ENCODE results near the gene TNFRSF19.

The TNFRSF19 gene

DNA sequence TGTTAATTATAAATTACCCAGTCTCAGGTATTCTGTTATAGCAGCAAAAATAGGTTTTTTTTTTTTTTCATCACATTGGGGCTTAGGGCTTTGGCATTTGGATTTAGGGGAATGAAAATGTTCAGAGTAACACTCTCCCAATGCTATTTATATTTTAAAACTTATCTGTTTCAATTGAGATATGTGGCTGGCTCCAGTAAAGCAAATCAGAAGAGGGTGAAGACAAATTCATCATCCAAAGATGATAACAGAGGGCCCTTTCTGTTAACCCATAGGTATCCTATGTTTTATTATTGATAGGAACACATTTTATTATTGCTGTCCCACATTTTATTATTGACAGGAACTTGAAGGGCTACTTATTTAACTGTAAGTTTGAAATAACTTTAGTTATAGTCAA, 20.5 kb upstream of the TNFRSF19 start:
- Histone ChIP-seq H3K27me3 (ENCODE audit: insufficient read depth, poor library complexity, severe bottlenecking) (no peaks in the 10 kb centered on the region), H3K27ac (replicated peaks) (no peak overlapping the region), H3K4me3 (replicated peaks; ENCODE audit: insufficient read depth, low read length) (no peak overlapping the region)
- TF ChIP-seq, protein P1, sequence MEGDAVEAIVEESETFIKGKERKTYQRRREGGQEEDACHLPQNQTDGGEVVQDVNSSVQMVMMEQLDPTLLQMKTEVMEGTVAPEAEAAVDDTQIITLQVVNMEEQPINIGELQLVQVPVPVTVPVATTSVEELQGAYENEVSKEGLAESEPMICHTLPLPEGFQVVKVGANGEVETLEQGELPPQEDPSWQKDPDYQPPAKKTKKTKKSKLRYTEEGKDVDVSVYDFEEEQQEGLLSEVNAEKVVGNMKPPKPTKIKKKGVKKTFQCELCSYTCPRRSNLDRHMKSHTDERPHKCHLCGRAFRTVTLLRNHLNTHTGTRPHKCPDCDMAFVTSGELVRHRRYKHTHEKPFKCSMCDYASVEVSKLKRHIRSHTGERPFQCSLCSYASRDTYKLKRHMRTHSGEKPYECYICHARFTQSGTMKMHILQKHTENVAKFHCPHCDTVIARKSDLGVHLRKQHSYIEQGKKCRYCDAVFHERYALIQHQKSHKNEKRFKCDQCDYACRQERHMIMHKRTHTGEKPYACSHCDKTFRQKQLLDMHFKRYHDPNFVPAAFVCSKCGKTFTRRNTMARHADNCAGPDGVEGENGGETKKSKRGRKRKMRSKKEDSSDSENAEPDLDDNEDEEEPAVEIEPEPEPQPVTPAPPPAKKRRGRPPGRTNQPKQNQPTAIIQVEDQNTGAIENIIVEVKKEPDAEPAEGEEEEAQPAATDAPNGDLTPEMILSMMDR (IDR thresholded peaks at IDR 0.05; ENCODE audit: insufficient read depth, low read length), result no peak
- no peak for TF ChIP-seq GABPA (IDR thresholded peaks at IDR 0.05; ENCODE audit: low read depth)
- no peak for TF ChIP-seq SPI1 (IDR thresholded peaks at IDR 0.05; ENCODE audit: borderline replicate concordance, low read depth)
- TF ChIP-seq, protein P2, sequence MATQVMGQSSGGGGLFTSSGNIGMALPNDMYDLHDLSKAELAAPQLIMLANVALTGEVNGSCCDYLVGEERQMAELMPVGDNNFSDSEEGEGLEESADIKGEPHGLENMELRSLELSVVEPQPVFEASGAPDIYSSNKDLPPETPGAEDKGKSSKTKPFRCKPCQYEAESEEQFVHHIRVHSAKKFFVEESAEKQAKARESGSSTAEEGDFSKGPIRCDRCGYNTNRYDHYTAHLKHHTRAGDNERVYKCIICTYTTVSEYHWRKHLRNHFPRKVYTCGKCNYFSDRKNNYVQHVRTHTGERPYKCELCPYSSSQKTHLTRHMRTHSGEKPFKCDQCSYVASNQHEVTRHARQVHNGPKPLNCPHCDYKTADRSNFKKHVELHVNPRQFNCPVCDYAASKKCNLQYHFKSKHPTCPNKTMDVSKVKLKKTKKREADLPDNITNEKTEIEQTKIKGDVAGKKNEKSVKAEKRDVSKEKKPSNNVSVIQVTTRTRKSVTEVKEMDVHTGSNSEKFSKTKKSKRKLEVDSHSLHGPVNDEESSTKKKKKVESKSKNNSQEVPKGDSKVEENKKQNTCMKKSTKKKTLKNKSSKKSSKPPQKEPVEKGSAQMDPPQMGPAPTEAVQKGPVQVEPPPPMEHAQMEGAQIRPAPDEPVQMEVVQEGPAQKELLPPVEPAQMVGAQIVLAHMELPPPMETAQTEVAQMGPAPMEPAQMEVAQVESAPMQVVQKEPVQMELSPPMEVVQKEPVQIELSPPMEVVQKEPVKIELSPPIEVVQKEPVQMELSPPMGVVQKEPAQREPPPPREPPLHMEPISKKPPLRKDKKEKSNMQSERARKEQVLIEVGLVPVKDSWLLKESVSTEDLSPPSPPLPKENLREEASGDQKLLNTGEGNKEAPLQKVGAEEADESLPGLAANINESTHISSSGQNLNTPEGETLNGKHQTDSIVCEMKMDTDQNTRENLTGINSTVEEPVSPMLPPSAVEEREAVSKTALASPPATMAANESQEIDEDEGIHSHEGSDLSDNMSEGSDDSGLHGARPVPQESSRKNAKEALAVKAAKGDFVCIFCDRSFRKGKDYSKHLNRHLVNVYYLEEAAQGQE (IDR thresholded peaks at IDR 0.05; ENCODE audit: insufficient replicate concordance, low read depth), result no peak
- no peak for TF ChIP-seq POLR2AphosphoS5 (IDR thresholded peaks at IDR 0.05; ENCODE audit: low read depth)
- no peak for DNase-seq (ENCODE audit: low read depth in 1 of 2, low spot score in 1 of 2)

DNA sequence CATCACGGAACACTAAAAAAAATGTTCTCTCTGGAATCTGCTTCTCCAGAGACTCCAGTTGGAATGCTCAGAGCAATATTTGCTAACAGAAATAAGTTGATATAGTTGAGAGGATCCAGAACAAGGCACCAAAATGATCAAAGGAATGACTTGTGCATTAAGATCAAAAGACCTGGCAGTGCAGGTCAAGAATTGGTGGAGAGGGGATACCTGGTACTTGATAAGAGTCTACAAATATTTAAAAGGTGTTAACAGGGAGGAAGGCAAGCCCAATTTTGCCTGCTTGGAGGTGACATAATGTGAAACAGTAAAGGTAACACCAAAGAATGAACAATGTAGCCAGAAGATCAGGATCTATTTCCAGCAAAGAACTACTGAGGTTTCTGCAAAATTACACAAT, 20.0 kb upstream of the TNFRSF19 start:
- TF ChIP-seq GABPA (IDR thresholded peaks at IDR 0.05; ENCODE audit: low read depth) (no peak), SPI1 (IDR thresholded peaks at IDR 0.05; ENCODE audit: borderline replicate concordance, low read depth) (no peak), POLR2AphosphoS5 (IDR thresholded peaks at IDR 0.05; ENCODE audit: low read depth) (no peak)
- TF ChIP-seq, protein P1 (IDR thresholded peaks at IDR 0.05; ENCODE audit: insufficient read depth, low read length), result no peak
- TF ChIP-seq, protein P2 (IDR thresholded peaks at IDR 0.05; ENCODE audit: insufficient replicate concordance, low read depth), result no peak
- Histone ChIP-seq H3K27me3 (ENCODE audit: insufficient read depth, poor library complexity, severe bottlenecking) (no peaks in the 10 kb centered on the region), H3K27ac (replicated peaks) (no peak overlapping the region), H3K4me3 (replicated peaks; ENCODE audit: insufficient read depth, low read length) (no peak overlapping the region)
- DNase-seq (ENCODE audit: low read depth in 1 of 2, low spot score in 1 of 2), result no peak

DNA sequence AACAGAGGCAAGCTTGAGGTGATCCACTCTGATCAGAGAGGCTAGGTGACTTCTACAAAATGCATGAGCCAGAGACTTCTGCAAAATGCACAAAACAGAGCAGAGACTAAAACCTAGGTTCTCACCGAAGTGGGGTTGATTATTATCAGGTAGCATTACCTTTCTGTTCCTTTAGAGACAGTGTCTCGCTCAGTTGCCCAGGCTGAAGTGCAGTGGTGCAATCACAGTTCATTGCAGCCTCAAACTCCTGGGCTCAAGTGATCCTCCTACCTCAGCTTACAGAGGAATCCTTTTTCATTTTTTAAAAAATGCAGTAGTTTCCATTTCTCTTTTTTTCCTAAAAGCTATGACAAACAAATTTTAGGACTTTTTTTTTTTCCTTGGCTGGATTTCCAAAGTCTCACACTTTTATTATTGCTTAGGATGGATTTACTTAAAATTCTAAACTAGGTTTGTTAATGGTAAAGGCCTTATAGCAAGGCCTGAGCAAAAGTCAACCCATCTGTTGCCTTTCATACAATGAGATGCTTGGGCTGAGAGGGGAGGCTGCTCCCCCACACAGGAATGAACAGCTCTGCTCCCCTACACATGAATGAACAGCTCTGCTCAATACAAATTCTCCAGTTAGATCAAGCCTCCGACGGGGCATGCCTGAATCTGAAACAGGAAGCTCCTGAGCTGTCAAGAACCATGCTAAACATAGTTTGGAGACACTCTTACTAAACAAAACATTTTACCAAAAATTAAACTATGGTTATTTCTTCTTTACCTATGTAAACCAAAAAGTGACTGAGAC, 18.8 kb upstream of the TNFRSF19 start:
- no peak overlapping the region for H3K27ac ChIP-seq (replicated peaks)
- no peak for DNase-seq (ENCODE audit: low read depth in 1 of 2, low spot score in 1 of 2)
- H3K4me3 ChIP-seq (replicated peaks; ENCODE audit: insufficient read depth, low read length), result no peak overlapping the region
- TF ChIP-seq, protein P1 (IDR thresholded peaks at IDR 0.05; ENCODE audit: insufficient read depth, low read length), result no peak
- no peaks in the 10 kb centered on the region for H3K27me3 ChIP-seq (ENCODE audit: insufficient read depth, poor library complexity, severe bottlenecking)

DNA sequence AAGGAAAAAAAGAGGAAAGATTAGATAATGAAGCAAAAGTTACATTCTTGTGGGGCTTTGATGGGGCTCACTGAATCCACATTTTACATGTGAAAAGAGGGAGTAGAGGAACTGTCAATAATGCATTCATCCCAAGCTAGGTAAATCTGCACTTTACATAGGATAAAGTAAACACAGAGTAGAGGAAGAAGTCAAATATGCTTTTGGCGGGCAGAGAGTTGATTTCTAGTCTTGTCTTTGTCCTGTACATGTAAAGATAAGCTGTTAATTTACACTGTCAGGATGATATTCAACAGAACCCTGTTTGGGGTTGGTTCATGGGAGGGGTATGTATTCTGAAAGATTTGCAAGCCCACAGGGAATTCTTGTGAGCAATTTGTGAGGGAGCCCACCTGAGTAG, 18.0 kb upstream of the TNFRSF19 start:
- H3K27ac ChIP-seq (replicated peaks), result no peak overlapping the region
- DNase-seq (ENCODE audit: low read depth in 1 of 2, low spot score in 1 of 2), result no peak
- no peak overlapping the region for H3K4me3 ChIP-seq (replicated peaks; ENCODE audit: insufficient read depth, low read length)
- TF ChIP-seq SPI1 (IDR thresholded peaks at IDR 0.05; ENCODE audit: borderline replicate concordance, low read depth), result no peak
- TF ChIP-seq, protein P1 (IDR thresholded peaks at IDR 0.05; ENCODE audit: insufficient read depth, low read length), result no peak
- no peak for TF ChIP-seq POLR2AphosphoS5 (IDR thresholded peaks at IDR 0.05; ENCODE audit: low read depth)
- TF ChIP-seq, protein P2 (IDR thresholded peaks at IDR 0.05; ENCODE audit: insufficient replicate concordance, low read depth), result no peak
- no peak for TF ChIP-seq GABPA (IDR thresholded peaks at IDR 0.05; ENCODE audit: low read depth)
- no peaks in the 10 kb centered on the region for H3K27me3 ChIP-seq (ENCODE audit: insufficient read depth, poor library complexity, severe bottlenecking)
